ENCODE results near the gene ACTR6.

The ACTR6 gene

DNA sequence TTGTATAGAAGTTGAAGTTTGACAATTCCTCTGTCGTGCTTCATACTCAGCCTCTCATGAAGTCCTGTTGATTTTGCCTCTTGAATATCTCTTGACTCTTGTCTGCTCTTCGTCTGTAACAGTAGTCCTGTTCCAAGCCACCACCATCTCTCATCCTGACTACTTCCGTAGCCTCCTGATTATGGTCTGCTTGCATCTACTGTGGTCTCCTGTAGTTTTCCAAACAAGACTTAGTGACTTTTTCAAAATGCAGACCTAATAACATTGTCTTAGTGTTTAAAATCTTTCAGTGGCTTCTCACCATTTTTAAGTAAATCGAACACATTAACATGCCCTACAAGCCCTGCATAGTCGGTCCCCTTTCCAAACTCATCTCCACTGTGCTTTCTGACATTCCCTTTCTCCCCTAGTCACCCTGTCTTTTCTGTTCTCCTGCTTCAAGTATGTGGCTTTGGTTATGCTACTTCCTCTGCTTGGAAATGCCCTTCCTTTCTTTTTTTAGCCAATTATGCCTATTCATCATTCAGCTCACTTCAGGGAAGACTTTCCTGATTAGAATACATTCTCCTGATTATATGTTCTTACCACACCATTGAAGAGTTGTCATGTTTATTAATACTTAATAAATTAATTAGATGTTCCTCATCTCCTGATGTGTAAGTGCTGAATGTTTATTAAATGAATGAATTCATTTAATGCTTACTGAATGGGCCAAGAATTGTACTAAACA is 68.4 kb downstream of the ACTR6 start:
- no peak for DNase-seq

DNA sequence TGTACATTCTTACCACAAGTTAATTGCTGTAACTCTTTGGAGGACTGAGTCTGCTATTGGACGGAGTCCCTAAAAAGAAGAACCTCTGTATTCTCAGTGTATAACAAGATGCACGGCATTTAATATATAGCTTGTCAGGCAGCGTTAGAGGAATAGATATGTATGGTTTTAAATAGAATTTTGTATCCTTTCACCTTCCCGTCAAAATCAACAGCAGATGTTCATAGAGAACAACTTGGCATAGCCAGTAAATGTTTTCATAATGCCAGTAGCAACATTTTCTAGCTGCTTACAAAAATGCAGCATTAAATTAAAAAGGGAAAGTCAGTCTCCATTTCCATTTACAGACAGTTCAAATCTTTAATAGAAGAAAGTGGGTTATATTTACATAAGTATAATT is 73.2 kb downstream of the ACTR6 start:
- no peak for DNase-seq
